Naive thymus-derived CD8-positive, alpha-beta T cell (primary cell): ENCODE data around the gene CYGB. TPM values are rescaled to one million over a fixed set of nuclear protein-coding genes. Genes with fewer than 3 reads are reported as not detected.
"Not testable (repeated sequence)": the region's sequence is repeated elsewhere in the genome, so short reads cannot be mapped to it uniquely, and the experiment has no call there.

Experiments
- ATAC-seq, 2 donors: fragments of 150-1000 bp; cut with Tn5 transposase in 1 of 2; sonication (Bioruptor Pico), chemical (Tn5 transposase) in 1 of 2; 1 replicate in 1 of 2; 2 replicates in 1 of 2; pipeline ENCODE4 v1.10.0; 2021; ENCODE audit warnings: mild to moderate bottlenecking in 2 of 2, moderate library complexity in 2 of 2
- POLR2A ChIA-PET: fragments of 350-600 bp; sonication (Branson Sonifier 250); formaldehyde crosslinking; loops from one replicate; lab custom pipeline; 2021; ENCODE audit warnings: antibody characterized with exemption; lab: Charles Lee
- DNase-seq, 10 donors: peaks; one replicate each; pipeline versions ENCODE4 v3.0.0 to v3.0.0-alpha.2; 2020 to 2022
- H3K27ac Mint-ChIP-seq, 10 donors: one replicate each; pipeline ENCODE4 v1.8.0; 2020 to 2022; ENCODE audit warnings: mild to moderate bottlenecking in 10 of 10, mixed read lengths in 10 of 10, moderate library complexity in 4 of 10, inconsistent platforms in 1 of 10
- H3K27me3 Mint-ChIP-seq, 5 donors: one replicate each; pipeline ENCODE4 v1.8.0; 2021 to 2022; ENCODE audit warnings: mixed read lengths in 5 of 5
- H3K36me3 Mint-ChIP-seq, 3 donors: one replicate each; pipeline ENCODE4 v1.8.0; 2020 to 2022; ENCODE audit warnings: mixed read lengths in 3 of 3, mild to moderate bottlenecking in 2 of 3, inconsistent platforms in 1 of 3
- H3K4me1 Mint-ChIP-seq, 4 donors: one replicate each; pipeline ENCODE4 v1.8.0; 2021 to 2022; ENCODE audit warnings: mixed read lengths in 4 of 4
- H3K4me3 Mint-ChIP-seq, 10 donors: one replicate each; pipeline ENCODE4 v1.8.0; 2020 to 2022; ENCODE audit warnings: mild to moderate bottlenecking in 10 of 10, mixed read lengths in 10 of 10, moderate library complexity in 6 of 10, inconsistent platforms in 1 of 10
- H3K9me3 Mint-ChIP-seq, 9 donors: one replicate each; pipeline ENCODE4 v1.8.0; 2020 to 2022; ENCODE audit warnings: mixed read lengths in 9 of 9, mild to moderate bottlenecking in 3 of 9, inconsistent platforms in 1 of 9, moderate library complexity in 1 of 9
- polyA plus RNA-seq, 3 donors: library from polyadenylated mRNA; unstranded; fragments of 300-500 nt; fragmentation: Illumina TruSeq; gene quantifications; one replicate each; pipeline ENCODE4 v1.2.3, GENCODE V29; 2021
- total RNA-seq, 8 experiments: library from RNA in 2 of 8; stranded (reverse) in 2 of 8; gene quantifications; one replicate each; pipeline ENCODE4 v1.2.3 and lab custom pipeline; 2021 to 2026

CYGB gene
- total and polyA plus RNA-seq, 5 experiments from 2014 or later: 0.40 to 2.1 (median 0.53) TPM

GRCh38 chr17:76540381-76541300 is 3.1 kb upstream of the CYGB start:
- H3K9me3 Mint-ChIP-seq: no peaks in the 10 kb centered on the region
- peak overlapping the region in 1 of 10 donors; percentile 33 for H3K27ac Mint-ChIP-seq
- H3K27me3 Mint-ChIP-seq: peaks cover 0 to 21% (median 7%) of the 10 kb centered on the region in 5 donors
- H3K4me1 Mint-ChIP-seq: peaks cover 12 to 44% (median 36%) of the 10 kb centered on the region in 4 donors
- DNase-seq: peak in 1 of 10 donors; percentile 61
- peak in 1 of 2 donors; percentile 36 for ATAC-seq
- POLR2A ChIA-PET: interaction anchor here (4.2 to 5.3 kb wide), 2 partner anchors 12 to 17 kb away, joined by 18 to 46 read pairs; no protein-coding TSS in a partner anchor
- no peaks in the 10 kb centered on the region for H3K36me3 Mint-ChIP-seq
- H3K4me3 Mint-ChIP-seq: peak overlapping the region in 3 of 10 donors; percentile 6 to 49 (median 18)

GRCh38 chr17:76539631-76540271 is 2.2 kb upstream of the CYGB start, which contains the start of gene PRCD:
Gene PRCD, plus strand, starts transcription at chr17:76540044. Its CDS starts 98 bp downstream, at chr17:76540142.
- Mint-ChIP-seq H3K27me3 (peaks cover 0 to 21% (median 7%) of the 10 kb centered on the region in 5 donors), H3K4me3 (peak within 1 kb of the TSS; percentile 52 to 80 (median 72)), H3K27ac (peak within 1 kb of the TSS in 6 of 10 donors; percentile 5 to 84 (median 70)), H3K4me1 (peaks cover 16 to 53% (median 40%) of the 10 kb centered on the region in 4 donors), H3K36me3 (no peaks in the 10 kb centered on the region), H3K9me3 (no peaks in the 10 kb centered on the region)
- DNase-seq (peak in 1 of 10 donors; percentile 50), ATAC-seq (no peak)
- POLR2A ChIA-PET: interaction anchor here (0.5 to 5.3 kb wide), 4 partner anchors 11 to 132 kb away, joined by 3 to 46 read pairs (median 10); no protein-coding TSS in a partner anchor

GRCh38 chr17:76538941-76539570 is 1.5 kb upstream of the CYGB start:
- Mint-ChIP-seq H3K9me3 (no peaks in the 10 kb centered on the region), H3K4me3 (peak overlapping the region; percentile 52 to 80 (median 72)), H3K27me3 (peaks cover 0 to 20% (median 7%) of the 10 kb centered on the region in 5 donors), H3K36me3 (peaks cover 0 to under 1% (median 0%) of the 10 kb centered on the region in 3 donors), H3K27ac (peak overlapping the region in 6 of 10 donors; percentile 5 to 84 (median 70)), H3K4me1 (peaks cover 15 to 51% (median 35%) of the 10 kb centered on the region in 4 donors)
- POLR2A ChIA-PET: interaction anchor here (1.3 to 5.3 kb wide), 3 partner anchors 11 to 133 kb away, joined by 3 to 46 read pairs (median 18); no protein-coding TSS in a partner anchor
- DNase-seq: peak in 1 of 10 donors; percentile 27
- no peak for ATAC-seq

- DNase-seq (peak in 1 of 10 donors; percentile 62), ATAC-seq (peak in 1 of 2 donors; percentile 15)
- peak overlapping the region in 4 of 10 donors; percentile 46 to 84 (median 70) for H3K27ac Mint-ChIP-seq
- no peaks in the 10 kb centered on the region for H3K9me3 Mint-ChIP-seq
- H3K4me3 Mint-ChIP-seq: peak overlapping the region; percentile 52 to 80 (median 72)
- POLR2A ChIA-PET: interaction anchor here (1.3 to 5.3 kb wide), 3 partner anchors 10 to 134 kb away, joined by 3 to 46 read pairs (median 18); no protein-coding TSS in a partner anchor
- peaks cover 0 to 2% (median 0%) of the 10 kb centered on the region in 3 donors for H3K36me3 Mint-ChIP-seq
- peaks cover 0 to 19% (median 7%) of the 10 kb centered on the region in 5 donors for H3K27me3 Mint-ChIP-seq
- H3K4me1 Mint-ChIP-seq: peaks cover 11 to 46% (median 30%) of the 10 kb centered on the region in 4 donors
Measured at GRCh38 chr17:76538281-76538931, 897 bp upstream of the CYGB start.

- ATAC-seq (peak in 1 of 2 donors; percentile 24), DNase-seq (no peak)
- H3K9me3 Mint-ChIP-seq: no peaks in the 10 kb centered on the region
- POLR2A ChIA-PET: interaction anchor here (1.2 to 5.3 kb wide), 5 partner anchors 9 to 22 kb away, joined by 3 to 46 read pairs (median 9); no protein-coding TSS in a partner anchor
- peak overlapping the region in 8 of 10 donors; percentile 52 to 81 (median 62) for H3K4me3 Mint-ChIP-seq
- H3K27me3 Mint-ChIP-seq: peaks cover 0 to 19% (median 7%) of the 10 kb centered on the region in 5 donors
- peak overlapping the region in 1 of 10 donors; percentile 40 for H3K27ac Mint-ChIP-seq
- H3K4me1 Mint-ChIP-seq: peaks cover 9 to 44% (median 33%) of the 10 kb centered on the region in 4 donors
- H3K36me3 Mint-ChIP-seq: peaks cover 0 to 2% (median 0%) of the 10 kb centered on the region in 3 donors
Measured at GRCh38 chr17:76537288-76537577, 276 bp downstream of the CYGB start.

- Mint-ChIP-seq H3K4me1 (peaks cover 12 to 46% (median 36%) of the 10 kb centered on the region in 4 donors), H3K27ac (peak overlapping the region in 3 of 10 donors; percentile 53 to 70 (median 67)), H3K27me3 (peaks cover 0 to 17% (median 5%) of the 10 kb centered on the region in 5 donors), H3K36me3 (peaks cover 0 to 2% (median 0%) of the 10 kb centered on the region in 3 donors), H3K4me3 (peak overlapping the region; percentile 28 to 74 (median 55)), H3K9me3 (no peaks in the 10 kb centered on the region)
- POLR2A ChIA-PET: interaction anchor here (0.7 to 5.3 kb wide), 7 partner anchors 8 to 21 kb away, joined by 3 to 46 read pairs (median 7); no protein-coding TSS in a partner anchor
- peak in 1 of 10 donors; percentile 32 for DNase-seq
- no peak for ATAC-seq
Measured at GRCh38 chr17:76536511-76537287, 810 bp downstream of the CYGB start.

- H3K4me3 Mint-ChIP-seq: peak overlapping the region in 5 of 10 donors; percentile 43 to 74 (median 64)
- no peaks in the 10 kb centered on the region for H3K9me3 Mint-ChIP-seq
- H3K27ac Mint-ChIP-seq: peak overlapping the region in 5 of 10 donors; percentile 8 to 70 (median 57)
- POLR2A ChIA-PET: interaction anchor here (0.7 to 5.3 kb wide), 6 partner anchors 7 to 21 kb away, joined by 3 to 46 read pairs (median 8); no protein-coding TSS in a partner anchor
- peaks cover 13 to 48% (median 36%) of the 10 kb centered on the region in 4 donors for H3K4me1 Mint-ChIP-seq
- peak in 1 of 10 donors; percentile 22 for DNase-seq
- H3K27me3 Mint-ChIP-seq: peaks cover 0 to 17% (median 5%) of the 10 kb centered on the region in 5 donors
- no peak for ATAC-seq
- peaks cover 0 to 2% (median 0%) of the 10 kb centered on the region in 3 donors for H3K36me3 Mint-ChIP-seq
Measured at GRCh38 chr17:76535788-76536510, 1.6 kb downstream of the CYGB start.

GRCh38 chr17:76534831-76535732 is 2.4 kb downstream of the CYGB start:
- peaks cover 0 to 2% (median 0%) of the 10 kb centered on the region in 3 donors for H3K36me3 Mint-ChIP-seq

GRCh38 chr17:76533640-76534359 is 3.7 kb downstream of the CYGB start:
- peaks cover 10 to 56% (median 37%) of the 10 kb centered on the region in 4 donors for H3K4me1 Mint-ChIP-seq
- H3K9me3 Mint-ChIP-seq, H3K27me3 Mint-ChIP-seq, DNase-seq, ATAC-seq, H3K36me3 Mint-ChIP-seq, POLR2A ChIA-PET, H3K4me3 Mint-ChIP-seq: not testable (repeated sequence)
- H3K27ac Mint-ChIP-seq: peak overlapping the region in 4 of 10 donors; percentile 37 to 69 (median 58)

More at GRCh38 chr17:76534831-76535732, 2.4 kb downstream of the CYGB start:
- Mint-ChIP-seq H3K27ac (peak overlapping the region in 6 of 10 donors; percentile 8 to 91 (median 58)), H3K27me3 (peaks cover 0 to 15% (median 5%) of the 10 kb centered on the region in 5 donors), H3K9me3 (no peaks in the 10 kb centered on the region), H3K4me1 (peaks cover 14 to 53% (median 36%) of the 10 kb centered on the region in 4 donors), H3K4me3 (peak overlapping the region in 6 of 10 donors; percentile 5 to 65 (median 28))
- DNase-seq: peak in 1 of 10 donors; percentile 57
- POLR2A ChIA-PET: no interaction called here
- ATAC-seq: no peak
